ENCODE data around the gene IL12B. TPM values are rescaled to one million over a fixed set of nuclear protein-coding genes. Genes with fewer than 3 reads are reported as not detected.
"Not testable (repeated sequence)": the region's sequence is repeated elsewhere in the genome, so short reads cannot be mapped to it uniquely, and the experiment has no call there.

Gene IL12B
- total RNA-seq, 1 donor from 2014 or later: not detected

DNA sequence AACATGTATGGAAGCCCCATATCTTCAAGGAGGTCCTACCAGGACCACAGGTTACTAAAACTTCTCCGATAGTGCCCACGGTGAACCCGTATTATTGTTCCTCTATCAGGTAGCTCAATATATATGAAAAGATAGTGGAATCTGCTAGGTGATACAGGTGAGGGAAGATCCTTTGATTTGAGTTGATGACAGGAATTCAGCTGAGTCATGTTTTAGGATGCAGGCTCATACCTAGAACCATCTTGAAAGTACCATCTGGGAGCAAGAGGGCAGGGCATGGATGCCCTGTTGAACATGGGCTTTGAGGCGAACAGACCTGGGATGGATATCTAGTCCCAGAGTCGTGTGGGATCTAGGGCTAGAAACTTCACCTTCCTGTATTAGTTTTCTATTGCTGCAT is 35.4 kb downstream of the IL12B start:
- DNase-seq (ENCODE audit: low read depth): no peak
- no peak overlapping the region for H3K4me3 ChIP-seq (ENCODE audit: low read depth, low read length)
- no peaks in the 10 kb centered on the region for H3K36me3 ChIP-seq (ENCODE audit: control insufficient read depth, insufficient read depth, low read length)
- H3K27me3 ChIP-seq (ENCODE audit: control insufficient read depth, insufficient read depth, low read length): no peaks in the 10 kb centered on the region
- TF ChIP-seq, protein P1, sequence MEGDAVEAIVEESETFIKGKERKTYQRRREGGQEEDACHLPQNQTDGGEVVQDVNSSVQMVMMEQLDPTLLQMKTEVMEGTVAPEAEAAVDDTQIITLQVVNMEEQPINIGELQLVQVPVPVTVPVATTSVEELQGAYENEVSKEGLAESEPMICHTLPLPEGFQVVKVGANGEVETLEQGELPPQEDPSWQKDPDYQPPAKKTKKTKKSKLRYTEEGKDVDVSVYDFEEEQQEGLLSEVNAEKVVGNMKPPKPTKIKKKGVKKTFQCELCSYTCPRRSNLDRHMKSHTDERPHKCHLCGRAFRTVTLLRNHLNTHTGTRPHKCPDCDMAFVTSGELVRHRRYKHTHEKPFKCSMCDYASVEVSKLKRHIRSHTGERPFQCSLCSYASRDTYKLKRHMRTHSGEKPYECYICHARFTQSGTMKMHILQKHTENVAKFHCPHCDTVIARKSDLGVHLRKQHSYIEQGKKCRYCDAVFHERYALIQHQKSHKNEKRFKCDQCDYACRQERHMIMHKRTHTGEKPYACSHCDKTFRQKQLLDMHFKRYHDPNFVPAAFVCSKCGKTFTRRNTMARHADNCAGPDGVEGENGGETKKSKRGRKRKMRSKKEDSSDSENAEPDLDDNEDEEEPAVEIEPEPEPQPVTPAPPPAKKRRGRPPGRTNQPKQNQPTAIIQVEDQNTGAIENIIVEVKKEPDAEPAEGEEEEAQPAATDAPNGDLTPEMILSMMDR (IDR thresholded peaks at IDR 0.05; ENCODE audit: insufficient read depth, low read length, poor library complexity, severe bottlenecking): no peak

DNA sequence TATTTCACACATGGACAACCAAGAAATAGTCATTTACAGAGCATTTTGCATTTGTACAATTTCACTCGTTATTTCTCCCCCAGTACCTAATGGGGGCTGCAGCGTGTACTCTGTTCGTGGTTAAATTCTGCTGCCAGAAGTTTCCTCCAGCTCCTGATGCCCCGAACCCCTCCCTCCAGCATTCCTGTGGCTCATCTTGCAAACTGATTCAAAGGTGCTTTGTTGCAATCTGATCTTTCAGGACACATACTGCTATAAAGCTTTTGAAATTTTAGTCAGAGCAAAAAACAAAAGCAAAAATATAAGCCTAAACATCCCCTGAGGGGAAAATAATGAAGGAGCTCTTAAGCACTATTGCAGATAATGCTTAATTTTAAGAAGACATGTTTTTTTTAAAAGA is 39.5 kb downstream of the IL12B start:
- H3K36me3 ChIP-seq (ENCODE audit: control insufficient read depth, insufficient read depth, low read length): no peaks in the 10 kb centered on the region
- TF ChIP-seq, protein P1 (IDR thresholded peaks at IDR 0.05; ENCODE audit: insufficient read depth, low read length, poor library complexity, severe bottlenecking): no peak
- H3K4me3 ChIP-seq (ENCODE audit: low read depth, low read length): no peak overlapping the region
- no peaks in the 10 kb centered on the region for H3K27me3 ChIP-seq (ENCODE audit: control insufficient read depth, insufficient read depth, low read length)
- no peak for DNase-seq (ENCODE audit: low read depth)

DNA sequence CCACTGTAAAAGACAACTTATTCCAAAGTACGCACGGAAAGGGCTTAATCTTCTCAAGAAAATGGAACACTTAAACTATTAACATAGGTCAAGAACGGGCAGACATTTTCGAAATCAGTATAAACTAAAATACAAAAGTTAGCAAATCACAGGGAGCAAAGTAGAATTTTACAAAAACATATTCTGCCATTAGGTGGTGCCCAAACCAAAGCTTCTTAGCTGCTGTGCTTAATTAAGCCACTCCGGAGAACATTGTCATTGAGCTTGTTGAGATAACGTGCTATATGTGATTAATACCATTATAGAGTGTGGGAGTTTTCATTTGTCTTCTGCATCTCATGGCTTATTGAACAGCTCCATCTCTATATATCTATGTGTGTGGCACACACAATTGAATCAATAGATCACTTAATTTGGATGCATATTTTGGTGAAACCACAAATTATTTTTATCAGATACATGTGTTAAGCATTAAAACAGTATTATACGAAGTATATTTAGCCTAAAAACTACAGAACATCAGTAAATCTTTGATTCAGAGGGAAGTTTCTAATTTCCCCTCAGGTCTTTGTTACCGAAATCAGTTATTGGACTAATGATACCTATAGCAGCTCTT is 43.8 kb downstream of the IL12B start:
- Histone ChIP-seq H3K27me3 (ENCODE audit: control insufficient read depth, insufficient read depth, low read length) (no peaks in the 10 kb centered on the region), H3K4me3 (ENCODE audit: low read depth, low read length) (no peak overlapping the region), H3K36me3 (ENCODE audit: control insufficient read depth, insufficient read depth, low read length) (no peaks in the 10 kb centered on the region)
- DNase-seq (ENCODE audit: low read depth): no peak
- TF ChIP-seq, protein P1 (IDR thresholded peaks at IDR 0.05; ENCODE audit: insufficient read depth, low read length, poor library complexity, severe bottlenecking): peak; percentile 35

GRCh38 chr5:159274676-159275075 is 55.6 kb downstream of the IL12B start:
- DNase-seq (ENCODE audit: low read depth): no peak
- no peak overlapping the region for H3K4me3 ChIP-seq (ENCODE audit: low read depth, low read length)
- no peaks in the 10 kb centered on the region for H3K36me3 ChIP-seq (ENCODE audit: control insufficient read depth, insufficient read depth, low read length)
- TF ChIP-seq, protein P1 (IDR thresholded peaks at IDR 0.05; ENCODE audit: insufficient read depth, low read length, poor library complexity, severe bottlenecking): no peak
- H3K27me3 ChIP-seq (ENCODE audit: control insufficient read depth, insufficient read depth, low read length): no peaks in the 10 kb centered on the region

DNA sequence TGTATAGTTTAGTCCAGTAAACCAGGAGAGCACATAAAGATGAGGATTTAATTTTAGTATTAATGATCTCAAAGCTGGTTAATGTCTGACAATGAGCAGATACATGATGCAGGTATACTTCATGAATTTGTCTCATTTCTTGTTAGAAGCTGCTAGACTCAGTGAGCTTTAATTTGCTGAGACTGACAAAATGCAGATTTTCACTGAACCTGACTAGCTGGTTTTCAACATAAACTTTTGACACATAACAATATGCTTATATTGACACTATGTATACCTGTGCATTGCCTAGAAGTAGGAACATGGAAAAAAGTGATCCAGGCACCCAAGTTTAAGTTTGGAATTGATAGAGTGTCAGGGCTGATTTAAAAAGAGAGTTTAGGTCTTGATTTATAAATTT is 56.4 kb downstream of the IL12B start:
- no peak for DNase-seq (ENCODE audit: low read depth)
- no peak overlapping the region for H3K4me3 ChIP-seq (ENCODE audit: low read depth, low read length)
- H3K27me3 ChIP-seq (ENCODE audit: control insufficient read depth, insufficient read depth, low read length): no peaks in the 10 kb centered on the region
- H3K36me3 ChIP-seq (ENCODE audit: control insufficient read depth, insufficient read depth, low read length): no peaks in the 10 kb centered on the region
- TF ChIP-seq, protein P1 (IDR thresholded peaks at IDR 0.05; ENCODE audit: insufficient read depth, low read length, poor library complexity, severe bottlenecking): no peak

- no peak for DNase-seq (ENCODE audit: low read depth)
- no peak overlapping the region for H3K4me3 ChIP-seq (ENCODE audit: low read depth, low read length)
- no peaks in the 10 kb centered on the region for H3K36me3 ChIP-seq (ENCODE audit: control insufficient read depth, insufficient read depth, low read length)
- TF ChIP-seq, protein P1 (IDR thresholded peaks at IDR 0.05; ENCODE audit: insufficient read depth, low read length, poor library complexity, severe bottlenecking): no peak
- H3K27me3 ChIP-seq (ENCODE audit: control insufficient read depth, insufficient read depth, low read length): no peaks in the 10 kb centered on the region
Observed at GRCh38 chr5:159269723-159270122, 60.6 kb downstream of the IL12B start.

- H3K4me3 ChIP-seq (ENCODE audit: low read depth, low read length); H3K27me3 ChIP-seq (ENCODE audit: control insufficient read depth, insufficient read depth, low read length); DNase-seq (ENCODE audit: low read depth); H3K36me3 ChIP-seq (ENCODE audit: control insufficient read depth, insufficient read depth, low read length): not testable (repeated sequence)
Observed at GRCh38 chr5:159266764-159267163, 63.5 kb downstream of the IL12B start.

Measured in kidney epithelial cell (primary cell).